ENCODE data around the gene SIPA1L3. TPM values are rescaled to one million over a fixed set of nuclear protein-coding genes. Genes with fewer than 3 reads are reported as not detected.

Gene SIPA1L3
- total and polyA plus RNA-seq, 11 donors, result 4.7 to 22.9 (median 8.8) TPM

DNA sequence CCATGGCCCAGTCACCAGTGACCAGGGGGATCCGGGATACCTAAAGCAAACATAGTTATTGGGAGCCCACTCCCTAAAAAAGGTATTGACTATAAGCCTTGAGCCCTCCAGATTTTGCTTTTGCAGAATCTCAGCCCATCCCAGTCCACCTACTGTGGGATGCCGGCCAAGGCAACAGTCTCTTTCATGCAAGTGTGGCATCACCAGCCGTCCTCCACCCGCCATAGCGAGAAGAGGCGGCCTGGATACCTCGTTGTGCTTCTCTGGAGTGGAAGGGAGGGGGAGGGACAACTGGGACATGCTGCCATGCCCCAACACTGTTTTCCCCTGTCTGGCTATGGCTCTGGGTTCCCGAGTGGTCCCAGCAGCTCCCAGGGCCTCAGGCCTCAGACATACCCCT is 193.6 kb downstream of the SIPA1L3 start:
- intact Hi-C loops (cut with DNase I), result no loop called here

DNA sequence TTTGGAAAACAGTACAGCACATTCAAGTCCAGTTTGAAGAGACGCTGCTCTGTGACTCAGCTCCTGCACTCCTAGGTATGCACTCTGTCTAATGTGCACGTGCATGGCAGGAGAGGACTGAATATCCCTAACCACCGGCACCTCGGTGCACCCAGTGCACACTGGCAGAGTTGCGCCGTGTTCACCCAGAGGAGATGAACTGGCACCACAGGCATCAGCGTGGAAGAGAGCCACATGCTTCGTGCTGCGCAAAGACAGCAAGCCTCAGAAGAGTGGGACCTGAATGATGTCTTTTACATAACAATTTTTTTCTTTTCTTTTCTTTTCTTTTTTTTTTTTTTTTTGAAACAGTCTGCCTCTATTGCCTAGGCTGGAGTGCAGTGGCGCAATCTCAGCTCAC is 194.7 kb downstream of the SIPA1L3 start:
- TF ChIP-seq, protein P1, sequence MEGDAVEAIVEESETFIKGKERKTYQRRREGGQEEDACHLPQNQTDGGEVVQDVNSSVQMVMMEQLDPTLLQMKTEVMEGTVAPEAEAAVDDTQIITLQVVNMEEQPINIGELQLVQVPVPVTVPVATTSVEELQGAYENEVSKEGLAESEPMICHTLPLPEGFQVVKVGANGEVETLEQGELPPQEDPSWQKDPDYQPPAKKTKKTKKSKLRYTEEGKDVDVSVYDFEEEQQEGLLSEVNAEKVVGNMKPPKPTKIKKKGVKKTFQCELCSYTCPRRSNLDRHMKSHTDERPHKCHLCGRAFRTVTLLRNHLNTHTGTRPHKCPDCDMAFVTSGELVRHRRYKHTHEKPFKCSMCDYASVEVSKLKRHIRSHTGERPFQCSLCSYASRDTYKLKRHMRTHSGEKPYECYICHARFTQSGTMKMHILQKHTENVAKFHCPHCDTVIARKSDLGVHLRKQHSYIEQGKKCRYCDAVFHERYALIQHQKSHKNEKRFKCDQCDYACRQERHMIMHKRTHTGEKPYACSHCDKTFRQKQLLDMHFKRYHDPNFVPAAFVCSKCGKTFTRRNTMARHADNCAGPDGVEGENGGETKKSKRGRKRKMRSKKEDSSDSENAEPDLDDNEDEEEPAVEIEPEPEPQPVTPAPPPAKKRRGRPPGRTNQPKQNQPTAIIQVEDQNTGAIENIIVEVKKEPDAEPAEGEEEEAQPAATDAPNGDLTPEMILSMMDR (IDR thresholded peaks at IDR 0.05), result no peak
- TF ChIP-seq POLR2A (IDR thresholded peaks at IDR 0.05), result no peak
- H3K27me3 ChIP-seq, result no peaks in the 10 kb centered on the region
- no peak overlapping the region for H3K27ac ChIP-seq
- no peak overlapping the region for H3K4me3 ChIP-seq
- DNase-seq (no peak), ATAC-seq (no peak)
- WGBS, 4 donors, result 97 to 98% (median 97%) methylated on average over 10 of the region's 10 CpGs
- H3K9me3 ChIP-seq, result peaks cover 0 to 6% (median 0%) of the 10 kb centered on the region in 12 donors
- intact Hi-C loops (cut with DNase I), result no loop called here
- peaks cover 0 to 54% (median 33%) of the 10 kb centered on the region in 9 donors for H3K36me3 ChIP-seq
- H3K4me1 ChIP-seq, result no peaks in the 10 kb centered on the region

More for the DNA sequence above, 193.6 kb downstream of the SIPA1L3 start:
- 91 to 99% (median 97%) methylated on average over 6 to 8 of the region's 8 CpGs for WGBS, 4 donors
- TF ChIP-seq POLR2A (IDR thresholded peaks at IDR 0.05), result no peak
- TF ChIP-seq, protein P1 (IDR thresholded peaks at IDR 0.05), result no peak
- Histone ChIP-seq H3K27ac (no peak overlapping the region), H3K9me3 (peaks cover 0 to 6% (median 0%) of the 10 kb centered on the region in 12 donors), H3K36me3 (peaks cover 0 to 43% (median 27%) of the 10 kb centered on the region in 9 donors), H3K4me1 (peaks cover 0 to 4% (median 0%) of the 10 kb centered on the region in 12 donors), H3K27me3 (no peaks in the 10 kb centered on the region), H3K4me3 (no peak overlapping the region)
- ATAC-seq (no peak), DNase-seq (no peak)

DNA sequence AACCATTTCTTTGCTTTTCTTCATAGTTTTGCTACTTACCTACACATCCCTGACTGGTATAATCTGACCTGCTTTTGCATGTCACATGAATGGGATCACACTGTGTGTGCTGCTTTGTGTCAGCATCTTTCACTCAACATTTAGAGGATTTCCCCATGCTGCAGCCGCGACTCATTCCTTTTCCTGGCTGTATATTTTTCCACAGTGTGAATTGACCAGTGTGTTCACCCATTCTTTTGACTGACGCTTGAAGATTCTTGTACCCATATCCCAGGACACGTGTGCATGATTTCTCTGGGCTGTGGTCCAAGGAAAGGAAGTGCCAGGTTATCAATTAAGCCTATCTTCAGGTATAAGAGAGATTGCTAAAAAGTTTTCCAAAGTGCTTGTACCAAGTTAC is 198.6 kb downstream of the SIPA1L3 start:
- DNase-seq (no peak), ATAC-seq (no peak)
- 90 to 99% (median 92%) methylated on average over 4 of the region's 4 CpGs for WGBS, 4 donors
- no peaks in the 10 kb centered on the region for H3K9me3 ChIP-seq
- no peaks in the 10 kb centered on the region for H3K4me1 ChIP-seq
- H3K4me3 ChIP-seq, result no peak overlapping the region
- H3K27me3 ChIP-seq, result no peaks in the 10 kb centered on the region
- intact Hi-C loops (cut with DNase I), result no loop called here
- TF ChIP-seq, protein P1 (IDR thresholded peaks at IDR 0.05), result no peak
- no peak for TF ChIP-seq POLR2A (IDR thresholded peaks at IDR 0.05)
- no peak overlapping the region for H3K27ac ChIP-seq
- H3K36me3 ChIP-seq, result peaks cover 0 to 74% (median 45%) of the 10 kb centered on the region in 9 donors

DNA sequence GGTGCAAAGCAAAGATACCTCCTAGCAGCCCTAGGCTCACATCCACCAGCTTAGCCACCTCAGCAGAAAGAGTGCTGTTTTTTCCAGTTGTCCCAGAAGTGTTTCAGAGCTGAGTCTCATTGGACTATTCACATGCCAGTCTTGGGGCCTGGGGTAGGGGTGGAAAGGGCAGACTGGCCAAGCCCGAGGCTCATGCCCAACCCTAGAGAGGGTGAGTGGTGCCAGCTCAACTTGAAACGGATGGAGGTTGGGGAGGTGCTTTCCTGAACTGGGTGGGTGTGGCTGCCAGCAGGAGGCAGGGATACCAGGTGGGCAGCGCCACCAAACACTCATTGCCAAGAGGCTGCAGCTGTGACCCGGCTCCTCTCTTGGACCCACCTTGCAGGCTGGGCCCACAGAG is 200.1 kb downstream of the SIPA1L3 start:
- DNase-seq, result no peak
- no peaks in the 10 kb centered on the region for H3K27me3 ChIP-seq
- no peaks in the 10 kb centered on the region for H3K4me1 ChIP-seq
- intact Hi-C loops (cut with DNase I), result no loop called here
- peaks cover 0 to 71% (median 41%) of the 10 kb centered on the region in 9 donors for H3K36me3 ChIP-seq
- TF ChIP-seq, protein P1 (IDR thresholded peaks at IDR 0.05), result no peak
- TF ChIP-seq POLR2A (IDR thresholded peaks at IDR 0.05), result no peak
- H3K27ac ChIP-seq, result no peak overlapping the region
- no peak overlapping the region for H3K4me3 ChIP-seq
- WGBS, 4 donors, result 86 to 94% (median 89%) methylated on average over 4 of the region's 4 CpGs
- H3K9me3 ChIP-seq, result no peaks in the 10 kb centered on the region
- no peak for ATAC-seq

Measured in heart left ventricle (tissue), 16 donors.